Measurements from ENCODE around the gene GABBR2.

The GABBR2 gene

DNA sequence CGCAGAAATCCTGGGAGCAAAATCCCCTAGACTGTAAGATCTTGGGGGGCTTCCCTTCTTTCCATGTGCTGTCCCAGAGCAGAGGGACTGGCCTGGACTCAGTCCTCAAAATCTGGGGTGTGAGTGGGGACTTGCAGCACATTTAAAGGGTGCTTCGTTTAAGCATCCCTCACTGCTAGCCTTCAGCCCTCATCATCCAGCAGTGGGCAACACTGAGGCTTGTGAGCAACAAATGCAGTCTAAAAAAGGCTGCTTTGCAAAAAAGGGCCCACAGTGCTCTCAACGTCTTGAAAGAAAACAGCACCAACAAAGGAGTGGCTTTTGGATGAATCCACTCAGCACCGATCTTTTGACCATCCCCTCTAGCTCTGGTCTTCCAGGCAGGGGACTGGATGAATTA lies 325.0 kb downstream of the GABBR2 start:
- FAIRE-seq, result no peak

DNA sequence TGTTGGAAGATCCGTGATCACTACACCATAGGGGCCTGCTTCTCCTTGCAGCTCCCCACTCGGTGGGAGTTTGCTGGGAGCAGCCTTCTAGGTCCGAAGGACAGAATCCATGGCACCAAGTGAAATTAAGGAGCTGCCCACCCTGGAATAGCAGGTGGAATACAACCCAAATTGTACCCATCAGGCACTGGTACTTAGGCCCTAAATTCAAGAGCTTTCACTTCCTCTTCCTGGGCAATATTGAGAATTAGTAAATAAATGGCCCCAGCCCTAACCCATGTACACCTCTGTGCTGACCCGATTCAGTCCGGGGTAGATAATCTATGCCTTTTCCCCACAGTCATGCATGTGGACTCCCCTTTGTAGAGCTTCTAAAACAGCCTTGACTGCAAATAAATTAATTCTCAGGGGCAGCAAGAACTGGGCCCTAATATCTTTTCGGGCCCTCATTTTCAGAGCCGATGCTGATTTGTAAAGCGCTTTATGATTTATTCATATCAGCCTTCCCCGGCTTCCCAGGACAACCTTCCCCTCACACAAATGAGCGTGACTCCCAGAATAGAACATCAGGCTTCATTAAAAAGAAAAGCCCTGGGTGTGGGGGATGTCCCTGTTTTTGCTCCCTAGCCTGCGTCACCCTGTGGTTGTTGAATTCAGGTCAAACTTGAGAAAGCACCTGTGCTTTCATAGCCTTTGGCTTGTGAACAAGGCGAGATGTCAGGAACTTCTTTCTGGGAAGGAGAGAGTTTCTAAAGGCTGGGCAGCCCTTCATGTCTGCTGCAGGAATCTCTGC lies 327.2 kb downstream of the GABBR2 start:
- no peak for FAIRE-seq

DNA sequence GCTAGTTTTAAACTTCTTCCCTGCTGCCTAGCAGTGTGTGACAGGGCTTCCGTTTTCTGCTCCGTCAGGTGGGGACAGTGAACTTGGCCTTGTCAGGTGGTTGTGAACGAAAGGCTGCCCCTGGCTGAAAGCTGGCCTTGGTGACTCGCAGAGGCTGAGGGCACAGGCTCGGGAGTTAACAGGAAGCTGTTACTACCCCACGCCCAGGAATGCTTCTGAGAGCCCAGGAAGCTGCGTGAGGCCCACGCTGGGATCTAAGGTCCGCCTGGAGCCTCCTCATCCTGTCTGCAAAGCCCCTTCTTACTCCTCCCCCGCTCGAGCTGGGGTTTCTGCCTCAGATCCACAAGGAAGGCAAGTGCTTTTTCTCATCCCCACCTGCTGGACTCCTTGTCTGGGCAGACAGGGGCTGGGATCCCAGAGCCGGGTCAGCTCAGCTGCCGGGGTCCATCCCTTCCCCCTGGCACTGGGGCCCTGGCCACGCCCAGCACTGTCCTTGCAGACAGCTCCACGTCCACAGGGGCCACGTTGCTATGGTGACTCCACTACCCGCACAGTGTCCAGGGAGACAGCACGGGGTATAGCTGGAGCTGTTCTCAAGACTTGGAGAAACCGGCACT lies 328.6 kb downstream of the GABBR2 start:
- no peak for FAIRE-seq

DNA sequence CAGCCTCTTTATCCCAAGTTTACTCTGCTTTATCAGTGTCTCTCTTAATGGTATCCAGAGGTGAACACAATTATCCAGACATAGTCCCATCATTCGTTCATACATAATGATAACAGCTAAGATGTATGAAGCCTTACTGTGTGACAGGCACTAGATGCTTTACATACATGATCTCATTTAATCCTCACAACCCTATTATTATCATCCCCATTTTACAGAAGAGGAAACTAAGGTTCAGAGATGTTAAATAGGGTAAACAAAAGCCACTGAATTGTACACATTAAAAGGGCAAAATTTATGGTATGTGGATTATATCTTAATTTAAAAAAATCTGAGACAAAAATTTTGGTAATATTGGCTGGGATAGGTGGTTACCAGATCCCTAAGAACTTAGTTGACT lies 329.2 kb downstream of the GABBR2 start:
- FAIRE-seq, result no peak

DNA sequence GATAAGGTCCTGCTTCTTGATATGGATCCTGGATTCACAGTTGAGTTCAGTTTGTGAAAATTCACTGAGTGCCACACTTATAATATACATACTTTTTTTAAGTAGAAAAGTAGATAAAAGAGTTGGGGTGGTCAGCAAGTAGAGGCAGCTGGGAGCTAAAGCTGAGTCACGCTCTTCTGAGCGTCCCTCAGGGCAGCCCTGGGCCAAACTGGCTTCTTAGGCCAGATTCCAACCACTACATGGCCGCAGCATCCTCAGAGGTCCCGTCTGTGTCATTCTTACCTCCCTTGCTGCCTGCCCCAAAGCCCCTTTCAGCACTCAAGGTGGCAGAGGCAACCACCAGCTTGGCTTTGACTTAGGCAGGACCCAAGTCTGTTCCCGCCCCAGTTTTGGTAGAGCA lies 329.9 kb downstream of the GABBR2 start:
- no peak for FAIRE-seq

DNA sequence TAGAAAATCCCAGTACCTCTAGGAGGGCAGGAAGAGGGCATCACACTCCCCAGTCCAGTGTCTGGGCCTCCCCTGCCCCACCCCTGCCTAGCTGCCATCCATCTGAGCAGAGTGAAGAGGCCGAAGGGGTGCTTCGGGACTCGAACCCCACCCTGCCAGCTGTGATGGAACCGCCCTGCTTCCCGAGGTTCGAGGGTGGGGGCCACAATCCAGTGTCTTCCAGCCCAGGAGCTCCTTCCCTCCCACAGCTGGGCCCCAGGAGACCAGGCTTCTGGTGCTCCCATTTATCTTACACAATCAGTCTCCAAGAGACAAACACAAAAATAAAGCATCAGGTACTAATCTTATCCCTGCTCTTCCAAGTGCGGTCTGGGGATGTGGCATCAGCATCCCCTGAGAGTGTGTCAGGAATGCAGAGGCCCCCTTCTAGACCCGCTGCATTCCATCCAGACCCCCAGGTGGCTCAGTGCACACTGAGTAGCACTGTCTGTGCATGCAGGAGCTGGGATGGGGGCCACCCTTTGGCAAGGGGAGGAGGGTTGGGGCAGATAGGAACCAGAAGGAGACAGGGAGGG lies 330.4 kb downstream of the GABBR2 start:
- no peak for FAIRE-seq

DNA sequence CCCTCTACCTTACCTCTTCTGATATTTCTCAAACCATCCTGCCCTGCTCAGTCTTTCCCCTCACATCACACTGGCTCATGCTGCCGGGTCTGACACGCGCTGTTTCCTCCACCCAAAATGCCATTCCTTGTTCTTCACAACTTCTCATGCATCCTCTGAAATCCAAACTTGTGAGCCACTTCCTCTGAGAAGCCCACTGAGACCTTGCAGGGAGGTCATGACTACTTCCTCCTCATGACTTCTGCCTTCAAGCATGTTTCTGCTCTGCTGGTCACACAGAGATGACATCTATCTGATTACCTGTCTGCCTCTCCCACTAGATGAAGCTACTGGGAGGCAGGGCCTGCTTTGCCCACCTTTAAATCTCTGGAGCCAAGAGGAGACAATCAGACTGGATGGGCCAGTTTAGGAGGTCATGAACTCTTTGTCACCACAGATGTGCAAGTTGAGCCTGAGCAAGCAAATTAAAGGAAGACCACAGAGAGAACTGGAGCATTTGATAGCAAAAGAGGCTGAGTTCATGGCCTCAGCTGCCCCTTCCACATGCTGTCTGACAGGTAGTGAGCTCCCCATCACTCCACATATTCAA lies 333.5 kb downstream of the GABBR2 start:
- no peak for FAIRE-seq

DNA sequence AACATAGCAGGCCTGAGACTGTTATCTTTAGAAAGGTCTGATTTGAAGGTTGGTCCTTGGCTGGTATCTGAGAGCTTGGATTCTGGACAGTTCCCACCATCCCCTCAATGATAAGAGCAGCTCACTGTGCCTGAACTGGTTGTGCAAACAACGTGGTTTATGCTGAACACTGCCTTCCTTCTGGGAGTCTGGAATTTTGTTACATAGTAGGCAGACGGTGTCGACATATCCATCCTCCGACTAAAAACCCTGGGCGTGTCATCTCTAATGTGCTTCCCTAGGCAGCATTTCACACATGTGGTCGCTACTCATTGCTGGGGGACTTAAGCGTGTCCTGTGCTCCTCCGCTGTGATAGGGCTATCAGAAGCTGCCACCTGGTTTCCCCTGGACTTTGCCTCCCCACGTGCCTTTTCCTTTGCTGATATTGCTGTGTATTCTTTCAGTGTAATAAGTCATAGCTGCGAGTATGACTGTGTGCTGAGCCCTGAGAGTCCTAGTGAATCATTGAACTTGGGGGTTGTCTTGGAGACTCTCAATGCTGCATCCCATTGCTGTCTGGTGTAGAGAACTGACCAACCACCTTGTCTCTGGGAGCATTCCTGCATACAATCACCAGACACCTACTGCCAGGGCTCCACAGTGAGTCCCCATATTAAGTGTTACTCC lies 334.2 kb downstream of the GABBR2 start:
- no peak for FAIRE-seq

DNA sequence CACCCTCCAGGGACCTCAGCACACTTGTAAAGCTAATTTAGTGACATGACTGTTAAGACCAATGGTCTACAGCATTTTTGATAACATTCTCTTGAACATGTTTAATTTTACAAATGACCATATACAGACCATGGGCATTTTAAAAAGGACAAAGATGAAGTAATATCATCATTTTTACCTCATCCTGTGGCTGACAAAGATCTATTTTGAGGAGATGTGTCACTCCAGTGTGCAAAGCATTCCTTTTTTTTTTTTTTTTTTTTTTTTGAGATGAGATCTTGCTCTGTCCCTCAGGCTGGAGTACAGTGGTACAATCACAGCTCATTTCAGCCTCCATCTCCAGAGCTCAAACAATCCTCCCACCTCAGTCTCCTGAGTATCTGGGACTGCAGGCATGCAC lies 335.1 kb downstream of the GABBR2 start:
- FAIRE-seq, result no peak

DNA sequence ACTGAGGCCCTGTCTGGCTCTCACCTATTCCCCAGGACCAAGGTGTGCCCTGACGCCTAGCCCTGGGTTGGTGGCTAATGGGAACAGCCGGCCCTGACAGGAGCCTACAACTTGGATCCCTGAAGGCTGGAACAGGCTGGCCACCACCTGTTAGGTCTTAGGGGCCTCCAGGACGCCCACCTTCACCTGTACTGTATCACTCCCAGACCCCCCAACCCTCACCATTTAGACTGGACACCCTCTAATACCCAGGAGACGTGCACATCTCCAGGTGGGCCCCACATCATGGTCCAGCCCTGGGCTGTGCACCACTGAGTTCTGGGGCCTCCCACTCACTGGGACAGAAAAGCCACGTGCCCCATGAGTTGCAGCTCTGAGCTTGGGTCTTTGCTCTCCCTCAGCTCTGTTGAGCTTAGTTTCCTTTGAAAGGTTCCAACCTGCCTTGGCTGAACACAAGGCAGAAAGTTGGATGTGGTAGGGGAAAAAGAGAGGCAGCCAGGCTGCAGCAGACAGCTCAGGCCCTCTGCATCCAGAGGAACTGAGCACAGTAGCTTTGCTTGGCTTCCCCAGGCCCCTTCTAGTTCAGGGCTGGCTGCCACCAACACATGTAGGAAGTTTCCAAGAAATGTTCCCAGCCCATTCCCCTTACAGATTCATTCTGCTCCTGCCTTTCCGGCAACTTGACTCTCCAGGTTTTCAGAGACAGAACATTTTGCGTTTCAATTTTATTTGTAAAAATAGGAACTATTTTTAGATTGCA lies 336.5 kb downstream of the GABBR2 start:
- no peak for FAIRE-seq

DNA sequence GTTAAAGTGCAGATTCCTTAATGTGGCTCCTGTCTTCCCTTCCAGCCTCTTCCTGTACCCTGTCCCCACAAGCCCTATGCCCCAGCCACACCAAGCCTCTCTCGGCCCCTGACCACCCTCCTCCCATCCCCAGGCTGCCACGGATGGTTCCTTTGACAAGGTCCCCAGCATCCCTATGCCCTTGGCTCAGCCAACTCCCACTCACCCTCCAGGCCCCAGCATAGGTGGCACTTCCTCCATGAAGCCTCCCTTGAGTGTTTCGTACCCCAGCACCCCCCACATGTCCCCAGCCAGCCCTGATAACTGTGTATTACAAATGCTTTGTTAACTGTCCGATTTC lies 337.8 kb downstream of the GABBR2 start:
- no peak for FAIRE-seq

DNA sequence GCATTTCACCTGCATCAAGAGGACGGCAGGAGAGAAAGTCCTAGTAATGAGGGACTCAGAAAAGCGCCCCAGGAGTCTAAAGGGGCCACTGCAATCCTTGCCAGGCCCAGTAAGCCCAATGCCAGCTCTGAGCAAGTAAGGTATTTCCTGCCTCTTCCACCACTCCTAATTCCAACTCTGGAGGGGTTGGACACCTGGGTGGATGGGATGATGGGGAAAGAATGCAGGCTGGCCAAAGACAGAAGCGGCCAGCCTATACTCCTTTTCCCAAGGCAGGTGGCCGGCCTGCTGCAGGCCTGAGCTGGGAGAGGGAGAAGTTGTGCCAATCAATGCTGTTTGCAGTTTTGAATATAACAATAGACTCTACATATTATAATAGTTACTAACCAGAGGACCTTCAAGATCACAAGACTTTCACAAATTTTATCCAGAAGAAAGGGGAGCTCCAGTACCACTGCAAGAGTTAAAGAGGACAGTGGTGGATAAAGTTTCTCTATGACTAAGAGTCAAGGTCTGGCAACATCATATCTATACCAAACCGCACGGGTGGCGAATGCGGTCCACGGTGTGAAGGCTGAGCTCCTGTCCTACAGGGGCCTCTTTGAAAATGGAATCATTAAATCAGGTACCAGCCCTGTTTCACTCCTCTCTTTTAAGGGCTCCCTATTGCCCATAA lies 338.3 kb downstream of the GABBR2 start:
- FAIRE-seq, result no peak

DNA sequence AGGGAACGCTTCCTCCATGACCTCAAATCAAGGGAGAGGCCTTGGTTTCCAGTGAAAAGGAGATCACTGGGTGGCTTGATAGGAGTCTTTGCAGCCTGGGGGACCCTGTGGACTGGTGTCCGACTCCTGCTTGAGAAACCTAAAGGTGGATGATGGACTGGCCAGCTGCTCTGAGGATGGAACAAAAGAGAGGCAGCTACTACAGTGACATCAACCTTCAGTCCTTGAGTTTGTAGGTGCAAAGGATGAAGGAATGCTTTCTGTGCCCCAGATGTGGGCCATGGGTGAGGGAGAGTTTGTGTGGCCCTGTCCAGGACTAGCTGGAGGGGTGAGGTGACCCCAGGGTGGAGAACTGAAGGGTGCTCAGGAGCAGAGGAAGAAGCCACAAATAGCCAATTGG lies 338.8 kb downstream of the GABBR2 start:
- no peak for FAIRE-seq

DNA sequence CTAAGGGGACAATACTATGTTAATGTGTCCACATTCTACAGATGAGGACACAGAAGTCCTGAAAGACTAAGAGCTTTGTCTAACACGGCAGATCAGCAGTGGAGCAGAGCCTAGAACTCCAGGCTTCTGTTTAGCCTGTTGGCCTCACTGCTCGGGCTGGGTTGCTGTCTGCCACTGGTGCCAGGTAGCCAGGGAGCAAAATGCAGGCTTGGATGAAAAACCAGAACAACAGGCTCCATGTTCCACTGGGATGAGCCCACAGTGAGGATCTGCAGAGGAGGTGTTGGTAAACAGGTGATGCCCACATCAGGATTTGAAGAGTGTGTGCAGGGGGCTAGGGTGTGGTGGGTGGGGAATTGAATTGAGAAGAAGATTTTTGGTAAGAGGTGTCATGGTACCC lies 339.3 kb downstream of the GABBR2 start:
- no peak for FAIRE-seq

DNA sequence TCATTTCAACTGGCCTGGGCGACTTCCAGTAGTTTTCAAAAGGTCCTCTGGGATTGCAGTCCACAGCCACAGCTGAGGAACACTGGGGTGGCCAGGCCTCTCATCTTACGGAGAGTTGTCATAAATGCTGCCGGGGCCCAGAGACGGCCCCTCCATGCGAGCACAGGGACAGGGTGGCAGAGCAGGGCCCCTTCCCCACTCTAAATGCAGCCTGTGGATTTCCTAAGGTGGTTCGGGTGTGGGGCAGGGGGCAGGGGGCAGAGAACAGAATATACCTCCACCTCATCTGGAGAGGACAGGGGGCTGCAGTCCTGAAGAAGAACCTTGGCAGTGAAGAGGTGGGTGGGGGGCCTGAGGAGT lies 339.7 kb downstream of the GABBR2 start:
- FAIRE-seq, result no peak

DNA sequence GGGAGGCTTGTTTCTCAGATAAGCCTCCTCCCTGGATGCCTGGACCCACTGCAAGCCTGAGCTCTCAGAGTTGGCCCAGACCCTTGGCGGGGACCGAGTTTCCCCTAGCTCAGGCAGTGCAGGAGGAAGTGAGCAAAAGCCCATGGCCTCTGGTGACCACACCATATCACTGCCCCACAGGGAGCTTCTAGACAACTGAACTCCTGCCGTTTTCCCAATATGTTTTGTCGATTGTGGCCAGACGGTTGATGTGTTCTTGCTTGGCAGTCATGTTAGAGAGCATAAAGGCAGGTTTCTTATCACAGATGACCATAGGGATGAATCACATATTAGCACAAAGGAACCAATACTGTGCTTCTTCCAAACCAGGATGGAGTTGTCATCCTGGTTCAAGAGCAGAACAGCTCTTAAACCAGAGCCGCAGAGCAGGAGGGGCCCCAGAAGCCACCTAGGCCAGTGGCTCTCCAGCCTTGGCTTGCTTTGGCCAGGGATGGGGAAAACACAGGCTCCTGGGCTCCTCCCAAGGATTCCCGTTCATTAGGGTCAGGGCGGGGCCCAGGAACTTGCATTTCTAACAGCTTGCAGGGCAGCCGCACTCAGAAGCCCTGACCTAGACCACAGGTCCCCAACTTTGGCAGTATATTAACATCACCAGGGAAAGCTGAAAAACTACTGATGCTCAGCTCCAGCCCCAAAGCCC lies 340.2 kb downstream of the GABBR2 start:
- FAIRE-seq, result no peak

DNA sequence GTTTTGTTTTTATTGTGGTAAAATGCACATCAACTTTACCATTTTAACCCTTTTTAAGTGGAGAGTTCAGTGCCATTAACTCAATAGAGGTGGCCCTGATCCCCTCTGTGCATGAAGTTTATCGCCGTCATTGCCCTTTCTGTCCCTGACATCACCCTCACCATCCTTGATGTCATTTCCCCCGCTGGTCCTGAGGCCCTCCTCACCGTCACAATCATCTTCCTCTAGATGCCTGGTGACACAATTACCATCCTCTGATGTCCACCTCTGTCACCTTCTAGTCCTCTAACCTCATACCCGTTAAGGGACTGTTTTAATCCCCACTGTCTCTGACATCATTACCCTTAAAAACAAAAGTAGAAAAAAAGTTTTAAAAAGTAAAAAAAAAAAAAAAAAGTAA lies 340.8 kb downstream of the GABBR2 start:
- no peak for FAIRE-seq

DNA sequence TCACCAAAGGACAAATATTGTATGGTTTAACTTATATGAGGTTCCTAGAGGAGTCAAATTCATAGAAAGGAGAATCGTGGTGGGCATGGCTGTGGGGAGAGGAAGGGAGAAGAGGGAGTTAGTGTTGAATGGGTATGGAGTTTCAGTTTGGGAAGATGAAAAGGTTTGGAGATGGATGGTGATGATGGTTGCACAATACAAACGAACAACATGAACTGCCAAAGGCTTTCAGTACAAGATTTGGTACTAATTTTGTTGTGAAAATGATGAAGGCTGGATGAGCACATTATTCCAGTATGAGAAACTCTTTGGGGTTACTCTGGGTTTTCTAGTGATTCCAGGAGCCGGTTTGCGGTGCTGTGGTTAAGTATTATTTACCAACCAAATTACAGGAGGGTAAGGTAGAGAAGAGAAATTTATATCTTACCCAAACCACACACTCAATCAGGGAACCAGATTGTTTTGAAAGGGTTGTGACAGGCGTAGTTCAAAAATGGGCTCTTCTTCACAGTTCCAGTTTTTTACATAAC lies 341.3 kb downstream of the GABBR2 start:
- FAIRE-seq, result no peak

DNA sequence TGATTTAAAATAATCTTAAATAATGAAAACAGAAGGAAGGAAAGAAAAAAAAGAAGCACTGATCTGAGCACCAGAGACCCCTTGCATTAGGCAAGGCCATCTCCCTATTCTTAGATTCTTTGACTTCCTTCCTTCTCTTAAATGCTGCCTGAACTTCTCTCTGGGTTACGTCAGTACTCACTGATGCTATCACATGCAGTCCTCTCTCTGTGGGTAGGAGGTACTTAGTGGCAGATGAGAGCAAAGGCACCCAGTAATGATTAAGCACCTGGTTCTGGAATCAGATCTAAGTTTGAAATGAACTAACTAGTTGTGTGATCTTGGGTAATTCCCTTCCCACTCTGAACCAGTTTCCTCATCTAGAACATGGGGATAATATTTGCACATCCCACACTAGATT lies 343.0 kb downstream of the GABBR2 start:
- no peak for FAIRE-seq

DNA sequence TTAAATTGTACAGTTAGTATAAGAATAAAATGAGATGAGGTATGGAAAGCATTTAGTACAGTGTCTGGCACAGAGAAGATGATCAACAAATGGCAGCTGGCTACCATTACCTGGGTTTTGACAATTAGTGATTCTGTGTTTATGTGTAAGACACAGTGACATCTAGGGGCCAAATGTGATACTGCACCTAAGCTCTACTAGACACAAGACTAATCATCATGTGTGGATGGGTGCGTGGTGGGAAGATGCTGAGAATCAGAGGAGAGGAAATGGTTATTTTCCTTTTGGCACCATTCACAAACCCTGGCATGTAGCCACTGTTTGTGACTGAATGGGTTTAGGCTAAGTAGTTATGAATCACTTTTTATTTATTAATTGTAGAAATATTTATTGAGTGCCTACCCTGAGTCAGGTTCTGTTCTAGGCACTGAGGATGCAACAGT lies 343.5 kb downstream of the GABBR2 start:
- no peak for FAIRE-seq

DNA sequence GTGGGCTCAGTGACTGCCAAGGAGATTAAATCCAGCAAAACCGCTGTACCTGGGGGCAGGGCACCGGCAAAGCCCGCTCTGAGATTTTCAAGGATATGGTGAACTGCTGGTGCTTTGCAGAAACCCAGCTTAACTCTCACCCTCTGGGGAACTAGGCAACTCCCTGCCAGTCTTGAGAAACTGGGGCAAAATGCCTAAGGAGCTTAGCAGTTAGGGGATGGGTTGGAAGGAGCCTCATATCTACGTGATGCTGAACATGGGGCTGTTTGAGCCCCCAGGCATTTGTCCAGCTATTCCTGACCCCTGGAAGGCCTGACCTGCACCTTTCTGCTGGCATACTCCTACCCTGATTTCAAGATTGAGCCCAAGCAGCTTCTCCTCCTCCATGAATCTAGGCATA lies 344.6 kb downstream of the GABBR2 start:
- no peak for FAIRE-seq
